IMR-90 (cell line): ENCODE results near the gene MIPEP. TPM values are rescaled to one million over a fixed set of nuclear protein-coding genes. Genes with fewer than 3 reads are reported as not detected.

Experiments
- ATAC-seq: fragments of 200-7000 bp; cut with Tn5 transposase; 2 replicates; pipeline ENCODE4 v1.9.1; 2020; ENCODE audit warnings: low read depth, mild to moderate bottlenecking, moderate library complexity
- BruUV-seq: library from RNA; stranded (reverse); fragments of 400-500 nt; replicated peaks from 2 replicates; lab custom pipeline; 2021; lab: Mats Ljungman, UMichigan
- CTCF ChIA-PET: fragments of 300-600 bp; formaldehyde crosslinking; extraction: SDS; loops from one replicate; lab custom pipeline; 2021; ENCODE audit warnings: antibody characterized with exemption; lab: Yijun Ruan, JAX
- POLR2A ChIA-PET: fragments of 300-600 bp; sonication (Branson Sonifier 250); formaldehyde crosslinking; loops from one replicate; lab custom pipeline; 2022; ENCODE audit warnings: antibody characterized with exemption; ENCODE audit not compliant: unreplicated experiment; lab: Charles Lee
- DNase-seq: peaks from one replicate; pipeline ENCODE4 v3.0.0; 2013
- H2AFZ ChIP-seq: replicated peaks from 2 replicates; pipeline ENCODE3; 2013; ENCODE audit warnings: low read length, mild to moderate bottlenecking; ENCODE audit not compliant: poor library complexity
- H2AK5ac ChIP-seq: 2 replicates; pipeline ENCODE4 v1.6.1; 2013; ENCODE audit warnings: low read depth, low read length, inconsistent platforms
- H2AK9ac ChIP-seq: replicated peaks from 2 replicates; pipeline ENCODE3; 2013; ENCODE audit warnings: mild to moderate bottlenecking, low read depth, low read length, moderate library complexity; ENCODE audit not compliant: poor library complexity
- H2BK120ac ChIP-seq: 2 replicates; pipeline ENCODE4 v1.6.1; 2013; ENCODE audit warnings: low read depth, low read length, inconsistent platforms
- H2BK15ac ChIP-seq: 3 replicates; pipeline ENCODE4 v1.6.1; 2013; ENCODE audit warnings: low read depth, low read length, inconsistent platforms
- H2BK20ac ChIP-seq: 2 replicates; pipeline ENCODE4 v1.6.1; 2013; ENCODE audit warnings: low read depth, mild to moderate bottlenecking, inconsistent platforms, low read length, moderate library complexity
- H2BK5ac ChIP-seq: 2 replicates; pipeline ENCODE4 v1.6.1; 2013; ENCODE audit warnings: mild to moderate bottlenecking, low read depth, low read length, inconsistent platforms; ENCODE audit not compliant: poor library complexity, severe bottlenecking
- H3K14ac ChIP-seq: replicated peaks from 2 replicates; pipeline ENCODE4 v1.6.1; 2013; ENCODE audit warnings: low read depth, low read length, inconsistent platforms
- H3K18ac ChIP-seq: 2 replicates; pipeline ENCODE4 v1.6.1; 2013; ENCODE audit warnings: low read depth, low read length, control low read depth
- H3K23ac ChIP-seq: 2 replicates; pipeline ENCODE4 v1.6.1; 2013; ENCODE audit warnings: low read depth, low read length, inconsistent platforms
- H3K27ac ChIP-seq: 2 replicates; pipeline ENCODE4 v1.5.1; 2013; ENCODE audit warnings: mild to moderate bottlenecking, control low read depth, low read length; ENCODE audit not compliant: insufficient read depth
- H3K27me3 ChIP-seq: 2 replicates; pipeline ENCODE4 v1.6.1; 2013; ENCODE audit warnings: low read length; ENCODE audit not compliant: control insufficient read depth, insufficient read depth
- H3K36me3 ChIP-seq: 2 replicates; pipeline ENCODE4 v1.6.1; 2013; ENCODE audit warnings: low read length, mixed read lengths; ENCODE audit not compliant: control insufficient read depth, insufficient read depth
- H3K4ac ChIP-seq: 2 replicates; pipeline ENCODE4 v1.6.1; 2013; ENCODE audit warnings: low read depth, low read length, inconsistent platforms
- H3K4me1 ChIP-seq: 2 replicates; pipeline ENCODE4 v1.6.1; 2013; ENCODE audit warnings: low read length, mixed read lengths; ENCODE audit not compliant: control insufficient read depth, insufficient read depth
- H3K4me2 ChIP-seq: 2 replicates; pipeline ENCODE4 v1.6.1; 2013; ENCODE audit warnings: low read depth, mild to moderate bottlenecking, control low read depth, low read length, moderate library complexity
- H3K4me3 ChIP-seq: 2 replicates; pipeline ENCODE4 v1.5.1; 2013; ENCODE audit warnings: low read depth, mild to moderate bottlenecking, control low read depth, low read length, moderate library complexity; ENCODE audit not compliant: insufficient read depth
- H3K56ac ChIP-seq: 2 replicates; pipeline ENCODE4 v1.6.1; 2013; ENCODE audit warnings: low read length, inconsistent platforms; ENCODE audit not compliant: insufficient read depth; ENCODE audit errors: extremely low read depth
- H3K79me1 ChIP-seq, 2 experiments: 2 replicates each; pipeline ENCODE4 v1.6.1; 2013; ENCODE audit warnings: low read length in 2 of 2, inconsistent platforms in 1 of 2, low read depth in 1 of 2
- H3K9ac ChIP-seq: 2 replicates; pipeline ENCODE4 v1.6.1; 2013; ENCODE audit warnings: low read depth, low read length, control low read depth
- H3K9me1 ChIP-seq: 2 replicates; pipeline ENCODE4 v1.6.1; 2013; ENCODE audit warnings: low read length, inconsistent platforms; ENCODE audit not compliant: insufficient read depth
- H3K9me3 ChIP-seq: 2 replicates; pipeline ENCODE4 v1.6.1; 2013; ENCODE audit warnings: low read length; ENCODE audit not compliant: control insufficient read depth, insufficient read depth
- H4K20me1 ChIP-seq: 2 replicates; pipeline ENCODE4 v1.6.1; 2013; ENCODE audit warnings: low read length, inconsistent platforms; ENCODE audit not compliant: insufficient read depth
- H4K5ac ChIP-seq: 2 replicates; pipeline ENCODE4 v1.6.1; 2013; ENCODE audit warnings: mild to moderate bottlenecking, low read depth, low read length, control low read depth
- H4K8ac ChIP-seq, 2 experiments: 2 replicates each; pipeline ENCODE4 v1.6.1; 2013; ENCODE audit warnings: low read depth in 2 of 2, low read length in 2 of 2, control low read depth in 1 of 2, inconsistent platforms in 1 of 2
- H4K91ac ChIP-seq: 2 replicates; pipeline ENCODE4 v1.6.1; 2013; ENCODE audit warnings: low read depth, low read length, inconsistent platforms; ENCODE audit not compliant: insufficient read depth
- CEBPB ChIP-seq: IDR thresholded peaks from 2 replicates; pipeline ENCODE4 v1.6.1; 2012; ENCODE audit warnings: low read depth, low read length, improper control_type of control experiment
- CHD1 ChIP-seq: IDR thresholded peaks from 2 replicates; pipeline ENCODE4 v1.6.1; 2012; ENCODE audit warnings: low read depth, low read length, improper control_type of control experiment
- MAZ ChIP-seq: IDR thresholded peaks from 2 replicates; pipeline ENCODE4 v1.6.1; 2012; ENCODE audit warnings: low read depth, mild to moderate bottlenecking, low read length, improper control_type of control experiment, moderate library complexity, borderline replicate concordance
- POLR2A ChIP-seq: IDR thresholded peaks from 2 replicates; pipeline ENCODE4 v1.6.1; 2012; ENCODE audit warnings: mild to moderate bottlenecking, low read depth, low read length
- RAD21 ChIP-seq: IDR thresholded peaks from 2 replicates; pipeline ENCODE4 v1.6.1; 2012; ENCODE audit warnings: low read length, improper control_type of control experiment
- RCOR1 ChIP-seq: IDR thresholded peaks from 2 replicates; pipeline ENCODE4 v1.6.1; 2012; ENCODE audit warnings: mild to moderate bottlenecking, low read length, improper control_type of control experiment; ENCODE audit not compliant: insufficient replicate concordance
- WGBS, 2 experiments: methylation state at CpG; one replicate each; pipeline versions ENCODE4 v1.1.5 to v1.1.7; 2013; ENCODE audit warnings: missing lambda C conversion rate in 2 of 2; ENCODE audit not compliant: insufficient read length in 1 of 2; ENCODE audit errors: extremely low coverage in 2 of 2; 5-methylcytosine and 5-hydroxymethylcytosine counted together
- dilution Hi-C: fragments of 300-500 bp; cut with HindIII; formaldehyde crosslinking; loops from one replicate; pipeline ENCODE4 v1.14.3; 2018; ENCODE audit warnings: low sequenced_read_pairs; ENCODE audit not compliant: unreplicated experiment
- in situ Hi-C: fragments of 300-500 bp; cut with MboI; formaldehyde crosslinking; loops from 3 replicates; pipeline ENCODE4 v1.14.3; 2019; ENCODE audit warnings: low sequenced_read_pairs, inconsistent platforms, mixed read lengths
- intact Hi-C: fragments of 100-400 bp; cut with micrococcal nuclease; formaldehyde crosslinking; loops from 2 replicates; pipeline ENCODE4 v1.10.0; 2022
- polyA plus RNA-seq, 3 experiments: library from polyadenylated mRNA; depleted of rRNA; stranded (reverse); fragments of >200 nt; gene quantifications; 2 replicates each; pipeline ENCODE4 v1.2.3, GENCODE V29; 2012; ENCODE audit warnings: low replicate concordance in 1 of 3
- total RNA-seq: library from RNA; depleted of rRNA; stranded (reverse); fragments of >200 nt; gene quantifications from 2 replicates; pipeline ENCODE4 v1.2.3, GENCODE V29; 2012
- TF ChIP-seq, protein P1 (sequence below): conservative IDR thresholded peaks from 2 replicates; pipeline ENCODE4 v1.5.1; 2012; ENCODE audit warnings: mild to moderate bottlenecking, low read depth, low read length, improper control_type of control experiment

MIPEP gene
- total and polyA plus RNA-seq, 2 of the 4 experiments (the other 2 are of a cell fraction), result 15.0 to 21.5 TPM

DNA sequence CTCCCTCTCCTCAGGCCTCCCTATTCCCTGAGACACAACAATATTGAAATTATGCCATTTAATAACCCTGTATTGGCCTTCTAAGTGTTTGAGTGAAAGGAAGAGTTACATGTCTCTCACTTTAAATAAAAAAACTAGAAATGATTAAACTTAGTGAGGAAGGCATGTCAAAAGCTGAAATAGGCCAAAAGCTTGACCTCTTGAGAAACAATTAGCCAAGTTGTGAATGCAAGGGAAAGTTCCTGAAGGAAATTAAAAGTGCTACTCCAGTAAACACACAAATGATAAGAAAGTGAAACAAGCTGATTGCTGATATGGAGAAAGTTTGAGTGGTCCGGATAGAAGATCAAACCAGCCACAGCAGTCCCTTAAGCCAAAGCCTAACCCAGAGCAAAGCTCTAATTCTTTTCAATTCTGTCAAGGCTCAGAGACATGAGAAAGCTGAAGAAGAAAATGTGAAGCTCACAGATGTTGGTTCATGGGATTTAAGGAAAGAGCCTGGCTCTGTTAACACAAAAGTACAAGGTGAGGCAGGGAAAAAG, 191.4 kb downstream of the MIPEP start:
- TF ChIP-seq RAD21 (no peak), POLR2A (no peak), RCOR1 (no peak), CEBPB (no peak), CHD1 (no peak), MAZ (no peak)
- TF ChIP-seq, protein P1, sequence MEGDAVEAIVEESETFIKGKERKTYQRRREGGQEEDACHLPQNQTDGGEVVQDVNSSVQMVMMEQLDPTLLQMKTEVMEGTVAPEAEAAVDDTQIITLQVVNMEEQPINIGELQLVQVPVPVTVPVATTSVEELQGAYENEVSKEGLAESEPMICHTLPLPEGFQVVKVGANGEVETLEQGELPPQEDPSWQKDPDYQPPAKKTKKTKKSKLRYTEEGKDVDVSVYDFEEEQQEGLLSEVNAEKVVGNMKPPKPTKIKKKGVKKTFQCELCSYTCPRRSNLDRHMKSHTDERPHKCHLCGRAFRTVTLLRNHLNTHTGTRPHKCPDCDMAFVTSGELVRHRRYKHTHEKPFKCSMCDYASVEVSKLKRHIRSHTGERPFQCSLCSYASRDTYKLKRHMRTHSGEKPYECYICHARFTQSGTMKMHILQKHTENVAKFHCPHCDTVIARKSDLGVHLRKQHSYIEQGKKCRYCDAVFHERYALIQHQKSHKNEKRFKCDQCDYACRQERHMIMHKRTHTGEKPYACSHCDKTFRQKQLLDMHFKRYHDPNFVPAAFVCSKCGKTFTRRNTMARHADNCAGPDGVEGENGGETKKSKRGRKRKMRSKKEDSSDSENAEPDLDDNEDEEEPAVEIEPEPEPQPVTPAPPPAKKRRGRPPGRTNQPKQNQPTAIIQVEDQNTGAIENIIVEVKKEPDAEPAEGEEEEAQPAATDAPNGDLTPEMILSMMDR, result no peak
- ChIA-PET POLR2A (no interaction called here), CTCF (no interaction called here)
- Histone ChIP-seq H3K36me3 (no peaks in the 10 kb centered on the region), H3K23ac (no peak overlapping the region; the same call in 1 of the 2 replicates), H3K79me1 (no peaks in the 10 kb centered on the region), H4K91ac (no peak overlapping the region), H3K18ac (peak overlapping the region; percentile 35; the same call in 1 of the 2 replicates), H3K56ac (no peak overlapping the region), H2AFZ (no peak overlapping the region), H3K27me3 (no peaks in the 10 kb centered on the region), H2AK5ac (no peak overlapping the region), H3K4me1 (peaks cover 7% of the 10 kb centered on the region), H4K5ac (peak overlapping the region; percentile 52; the same call in 1 of the 2 replicates), H4K20me1 (no peaks in the 10 kb centered on the region), H3K9me3 (no peaks in the 10 kb centered on the region), H2BK120ac (peak overlapping the region; percentile 10), H4K8ac (peak overlapping the region in 1 of 2 experiments; percentile 4; a peak in 1 of 4 replicates), H3K9ac (no peak overlapping the region), H3K4me2 (no peak overlapping the region), H3K9me1 (no peaks in the 10 kb centered on the region), H2BK20ac (no peak overlapping the region), H2AK9ac (no peak overlapping the region), H3K4ac (no peak overlapping the region), H2BK15ac (no peak overlapping the region), H2BK5ac (no peak overlapping the region), H3K4me3 (no peak overlapping the region), H3K27ac (no peak overlapping the region), H3K14ac (no peak overlapping the region)
- dilution Hi-C loops, result no loop called here
- no CpG with 5 or more reads among the region's 1 CpG for WGBS, 2 experiments
- ATAC-seq (no peak), DNase-seq (no peak)
- in situ Hi-C loops, result no loop called here
- BruUV-seq, result no TSS peak
- intact Hi-C loops, result no loop called here
